Measurements from ENCODE around the gene JARID2. TPM values are rescaled to one million over a fixed set of nuclear protein-coding genes. Genes with fewer than 3 reads are reported as not detected.
A peak's percentile ranks its signal among the peaks of the same experiment; 100 is the strongest.

JARID2 gene
- total and polyA plus RNA-seq, 4 donors: 1.4 to 12.3 (median 3.4) TPM

- 89% methylated on average over 8 of the region's 8 CpGs for WGBS
- no peaks in the 10 kb centered on the region for H3K27me3 ChIP-seq (ENCODE audit: control insufficient read depth in 4 of 4, insufficient read depth in 4 of 4, low read length in 3 of 4)
- no peaks in the 10 kb centered on the region for H3K9me3 ChIP-seq (ENCODE audit: control insufficient read depth in 4 of 4, low read length in 3 of 4)
- TF ChIP-seq EGR1 (IDR thresholded peaks at IDR 0.05; ENCODE audit: low read depth in 2 of 2) (no peak), REST (IDR thresholded peaks at IDR 0.05) (no peak), MAX (IDR thresholded peaks at IDR 0.05) (no peak)
- DNase-seq (ENCODE audit: low spot score): no peak
- no peaks in the 10 kb centered on the region for H3K36me3 ChIP-seq (ENCODE audit: control insufficient read depth in 4 of 4, insufficient read depth in 3 of 4, low read depth in 1 of 4, low read length in 3 of 4)
- no peak overlapping the region for H3K4me3 ChIP-seq (ENCODE audit: low read depth in 1 of 3, low read length in 3 of 3)
- no peak overlapping the region for H3K9ac ChIP-seq (ENCODE audit: low read depth in 1 of 2, low read length in 2 of 2)
- H3K4me1 ChIP-seq (ENCODE audit: control insufficient read depth in 4 of 4, insufficient read depth in 4 of 4, low read length in 3 of 4): peaks cover 0 to 18% (median 9%) of the 10 kb centered on the region in 4 donors
- no peak overlapping the region for H3K27ac ChIP-seq (ENCODE audit: low read depth in 1 of 2, low read length in 2 of 2)
These were observed 11.7 kb downstream of the JARID2 start for GRCh38 chr6:15257357-15258132.

- 79% methylated on average over 1 of the region's 1 CpG for WGBS
- no peak for TF ChIP-seq HNF4G (IDR thresholded peaks at IDR 0.05)
These were observed 13.9 kb downstream of the JARID2 start for GRCh38 chr6:15259766-15260098.

GRCh38 chr6:15260099-15260821, 14.4 kb downstream of the JARID2 start:
- no peak for TF ChIP-seq RXRA (IDR thresholded peaks at IDR 0.05)
- no peak for TF ChIP-seq HNF4G (IDR thresholded peaks at IDR 0.05)
- TF ChIP-seq EGR1 (IDR thresholded peaks at IDR 0.05; ENCODE audit: low read depth in 2 of 2): no peak
- no peak for TF ChIP-seq REST (IDR thresholded peaks at IDR 0.05)
- peak; percentile 27 for TF ChIP-seq NR2F2 (IDR thresholded peaks at IDR 0.05)
- no peak for TF ChIP-seq JUND (IDR thresholded peaks at IDR 0.05)
- TF ChIP-seq GABPA (IDR thresholded peaks at IDR 0.05 in 1 of 2, conservative IDR thresholded peaks at IDR 0.05 in 1 of 2): no peak
- H3K27ac ChIP-seq (ENCODE audit: low read depth in 1 of 2, low read length in 2 of 2): no peak overlapping the region
- H3K9ac ChIP-seq (ENCODE audit: low read depth in 1 of 2, low read length in 2 of 2): no peak overlapping the region
- H3K36me3 ChIP-seq (ENCODE audit: control insufficient read depth in 4 of 4, insufficient read depth in 3 of 4, low read depth in 1 of 4, low read length in 3 of 4): no peaks in the 10 kb centered on the region
- H3K4me3 ChIP-seq (ENCODE audit: low read depth in 1 of 3, low read length in 3 of 3): no peak overlapping the region
- DNase-seq (ENCODE audit: low spot score): no peak
- no peaks in the 10 kb centered on the region for H3K9me3 ChIP-seq (ENCODE audit: control insufficient read depth in 4 of 4, low read length in 3 of 4)
- H3K4me1 ChIP-seq (ENCODE audit: control insufficient read depth in 4 of 4, insufficient read depth in 4 of 4, low read length in 3 of 4): peaks cover 0 to 12% (median 10%) of the 10 kb centered on the region in 4 donors
- WGBS: 78% methylated on average over 4 of the region's 4 CpGs
- no peaks in the 10 kb centered on the region for H3K27me3 ChIP-seq (ENCODE audit: control insufficient read depth in 4 of 4, insufficient read depth in 4 of 4, low read length in 3 of 4)

More at GRCh38 chr6:15259766-15260098, 13.9 kb downstream of the JARID2 start:
- H3K36me3 ChIP-seq (ENCODE audit: control insufficient read depth in 4 of 4, insufficient read depth in 3 of 4, low read depth in 1 of 4, low read length in 3 of 4): no peaks in the 10 kb centered on the region
- H3K4me1 ChIP-seq (ENCODE audit: control insufficient read depth in 4 of 4, insufficient read depth in 4 of 4, low read length in 3 of 4): peaks cover 0 to 9% (median 7%) of the 10 kb centered on the region in 4 donors
- no peaks in the 10 kb centered on the region for H3K9me3 ChIP-seq (ENCODE audit: control insufficient read depth in 4 of 4, low read length in 3 of 4)
- no peak overlapping the region for H3K9ac ChIP-seq (ENCODE audit: low read depth in 1 of 2, low read length in 2 of 2)
- DNase-seq (ENCODE audit: low spot score): no peak
- no peaks in the 10 kb centered on the region for H3K27me3 ChIP-seq (ENCODE audit: control insufficient read depth in 4 of 4, insufficient read depth in 4 of 4, low read length in 3 of 4)
- no peak overlapping the region for H3K4me3 ChIP-seq (ENCODE audit: low read depth in 1 of 3, low read length in 3 of 3)
- H3K27ac ChIP-seq (ENCODE audit: low read depth in 1 of 2, low read length in 2 of 2): no peak overlapping the region

All from liver (tissue), 9 donors.